ENCODE measurements around the gene ARID5B. TPM values are rescaled to one million over a fixed set of nuclear protein-coding genes. Genes with fewer than 3 reads are reported as not detected.

ARID5B gene
- total RNA-seq, 1 donor from 2014 or later, result 65.1 TPM

- H3K4me1 Mint-ChIP-seq (ENCODE audit: low read depth), result peaks cover 56% of the 10 kb centered on the region
- intact Hi-C loops (cut with micrococcal nuclease), result no loop called here
- H3K4me3 Mint-ChIP-seq, result no peak overlapping the region
- H3K27me3 Mint-ChIP-seq (ENCODE audit: insufficient read depth), result no peaks in the 10 kb centered on the region
- H3K9me3 Mint-ChIP-seq, result peaks cover 2% of the 10 kb centered on the region
- peaks cover 44% of the 10 kb centered on the region for H3K36me3 Mint-ChIP-seq (ENCODE audit: low read depth)
- no peak for DNase-seq (ENCODE audit: low spot score)
- H3K27ac Mint-ChIP-seq, result no peak overlapping the region
Observed at GRCh38 chr10:62016623-62017490, 115.4 kb downstream of the ARID5B start.

GRCh38 chr10:62017491-62017870 is 116.0 kb downstream of the ARID5B start:
- H3K27me3 Mint-ChIP-seq (ENCODE audit: insufficient read depth), result no peaks in the 10 kb centered on the region
- H3K27ac Mint-ChIP-seq, result peak overlapping the region; percentile 16
- no peak for DNase-seq (ENCODE audit: low spot score)
- peaks cover 39% of the 10 kb centered on the region for H3K36me3 Mint-ChIP-seq (ENCODE audit: low read depth)
- intact Hi-C loops (cut with micrococcal nuclease), result no loop called here
- peaks cover 59% of the 10 kb centered on the region for H3K4me1 Mint-ChIP-seq (ENCODE audit: low read depth)
- peaks cover 3% of the 10 kb centered on the region for H3K9me3 Mint-ChIP-seq
- no peak overlapping the region for H3K4me3 Mint-ChIP-seq

GRCh38 chr10:62018131-62018911 is 116.8 kb downstream of the ARID5B start:
- H3K27ac Mint-ChIP-seq, result peak overlapping the region; percentile 94
- peaks cover 68% of the 10 kb centered on the region for H3K4me1 Mint-ChIP-seq (ENCODE audit: low read depth)
- intact Hi-C loops (cut with micrococcal nuclease), result no loop called here
- H3K4me3 Mint-ChIP-seq, result peak overlapping the region; percentile 4
- H3K9me3 Mint-ChIP-seq, result peaks cover 11% of the 10 kb centered on the region
- peaks cover 46% of the 10 kb centered on the region for H3K36me3 Mint-ChIP-seq (ENCODE audit: low read depth)
- no peaks in the 10 kb centered on the region for H3K27me3 Mint-ChIP-seq (ENCODE audit: insufficient read depth)
- no peak for DNase-seq (ENCODE audit: low spot score)

GRCh38 chr10:62019013-62019684 is 117.7 kb downstream of the ARID5B start:
- Mint-ChIP-seq H3K27ac (peak overlapping the region; percentile 94), H3K9me3 (peaks cover 13% of the 10 kb centered on the region), H3K4me1 (ENCODE audit: low read depth) (peaks cover 68% of the 10 kb centered on the region), H3K27me3 (ENCODE audit: insufficient read depth) (no peaks in the 10 kb centered on the region), H3K4me3 (peak overlapping the region; percentile 61), H3K36me3 (ENCODE audit: low read depth) (peaks cover 45% of the 10 kb centered on the region)
- no peak for DNase-seq (ENCODE audit: low spot score)
- intact Hi-C loops (cut with micrococcal nuclease), result no loop called here

- Mint-ChIP-seq H3K9me3 (peaks cover 13% of the 10 kb centered on the region), H3K27me3 (ENCODE audit: insufficient read depth) (no peaks in the 10 kb centered on the region), H3K27ac (peak overlapping the region; percentile 94), H3K36me3 (ENCODE audit: low read depth) (peaks cover 45% of the 10 kb centered on the region), H3K4me1 (ENCODE audit: low read depth) (peaks cover 66% of the 10 kb centered on the region), H3K4me3 (peak overlapping the region; percentile 61)
- intact Hi-C loops (cut with micrococcal nuclease), result loop anchor here (1.0 kb wide), 4 partner anchors 26 to 77 kb away; no protein-coding TSS in a partner anchor
- no peak for DNase-seq (ENCODE audit: low spot score)
Observed at GRCh38 chr10:62019685-62020359, 118.3 kb downstream of the ARID5B start.

GRCh38 chr10:62021128-62021665 is 119.7 kb downstream of the ARID5B start:
- H3K9me3 Mint-ChIP-seq, result peaks cover 13% of the 10 kb centered on the region
- no peak overlapping the region for H3K4me3 Mint-ChIP-seq
- H3K27ac Mint-ChIP-seq, result no peak overlapping the region
- no peaks in the 10 kb centered on the region for H3K27me3 Mint-ChIP-seq (ENCODE audit: insufficient read depth)
- no peak for DNase-seq (ENCODE audit: low spot score)
- peaks cover 54% of the 10 kb centered on the region for H3K36me3 Mint-ChIP-seq (ENCODE audit: low read depth)
- peaks cover 75% of the 10 kb centered on the region for H3K4me1 Mint-ChIP-seq (ENCODE audit: low read depth)
- intact Hi-C loops (cut with micrococcal nuclease), result no loop called here

- H3K9me3 Mint-ChIP-seq, result peaks cover 13% of the 10 kb centered on the region
- peaks cover 52% of the 10 kb centered on the region for H3K36me3 Mint-ChIP-seq (ENCODE audit: low read depth)
Observed at GRCh38 chr10:62021978-62022802, 120.7 kb downstream of the ARID5B start.

GRCh38 chr10:62022830-62023229 is 121.3 kb downstream of the ARID5B start:
- H3K9me3 Mint-ChIP-seq, result peaks cover 13% of the 10 kb centered on the region
- H3K27me3 Mint-ChIP-seq (ENCODE audit: insufficient read depth), result no peaks in the 10 kb centered on the region
- H3K4me1 Mint-ChIP-seq (ENCODE audit: low read depth), result peaks cover 77% of the 10 kb centered on the region
- intact Hi-C loops (cut with micrococcal nuclease), result no loop called here
- peaks cover 52% of the 10 kb centered on the region for H3K36me3 Mint-ChIP-seq (ENCODE audit: low read depth)
- peak overlapping the region; percentile 87 for H3K27ac Mint-ChIP-seq
- H3K4me3 Mint-ChIP-seq, result peak overlapping the region; percentile 15
- DNase-seq (ENCODE audit: low spot score), result no peak

More at GRCh38 chr10:62021978-62022802, 120.7 kb downstream of the ARID5B start:
- H3K27me3 Mint-ChIP-seq (ENCODE audit: insufficient read depth), result no peaks in the 10 kb centered on the region
- DNase-seq (ENCODE audit: low spot score), result no peak
- intact Hi-C loops (cut with micrococcal nuclease), result no loop called here
- H3K27ac Mint-ChIP-seq, result peak overlapping the region; percentile 87
- peaks cover 77% of the 10 kb centered on the region for H3K4me1 Mint-ChIP-seq (ENCODE audit: low read depth)
- peak overlapping the region; percentile 15 for H3K4me3 Mint-ChIP-seq

GRCh38 chr10:62023329-62023728 is 121.8 kb downstream of the ARID5B start:
- Mint-ChIP-seq H3K27ac (peak overlapping the region; percentile 87), H3K36me3 (ENCODE audit: low read depth) (peaks cover 52% of the 10 kb centered on the region), H3K9me3 (peaks cover 13% of the 10 kb centered on the region), H3K4me3 (no peak overlapping the region), H3K4me1 (ENCODE audit: low read depth) (peaks cover 77% of the 10 kb centered on the region), H3K27me3 (ENCODE audit: insufficient read depth) (no peaks in the 10 kb centered on the region)
- DNase-seq (ENCODE audit: low spot score), result no peak
- intact Hi-C loops (cut with micrococcal nuclease), result no loop called here

- intact Hi-C loops (cut with micrococcal nuclease), result no loop called here
- no peak overlapping the region for H3K27ac Mint-ChIP-seq
Observed at GRCh38 chr10:62024026-62024701, 122.7 kb downstream of the ARID5B start.

GRCh38 chr10:62025134-62025794 is 123.8 kb downstream of the ARID5B start:
- Mint-ChIP-seq H3K9me3 (peaks cover 10% of the 10 kb centered on the region), H3K27me3 (ENCODE audit: insufficient read depth) (no peaks in the 10 kb centered on the region), H3K27ac (no peak overlapping the region), H3K4me1 (ENCODE audit: low read depth) (peaks cover 76% of the 10 kb centered on the region), H3K36me3 (ENCODE audit: low read depth) (peaks cover 51% of the 10 kb centered on the region), H3K4me3 (no peak overlapping the region)
- no peak for DNase-seq (ENCODE audit: low spot score)
- intact Hi-C loops (cut with micrococcal nuclease), result no loop called here

More at GRCh38 chr10:62024026-62024701, 122.7 kb downstream of the ARID5B start:
- DNase-seq (ENCODE audit: low spot score), result no peak
- H3K36me3 Mint-ChIP-seq (ENCODE audit: low read depth), result peaks cover 49% of the 10 kb centered on the region
- peaks cover 13% of the 10 kb centered on the region for H3K9me3 Mint-ChIP-seq
- H3K4me3 Mint-ChIP-seq, result no peak overlapping the region
- peaks cover 76% of the 10 kb centered on the region for H3K4me1 Mint-ChIP-seq (ENCODE audit: low read depth)
- H3K27me3 Mint-ChIP-seq (ENCODE audit: insufficient read depth), result no peaks in the 10 kb centered on the region

All from activated T-helper 1 cell treated with anti-CD3 and anti-CD28 coated beads, Interleukin-12 subunit alpha, Interleukin-12 subunit beta, Interleukin-2, Interleukin-4 antibody, amounts not matched to agents 30 ng/mL and 10 ng/mL and 1 ng/mL, durations not matched to agents 14 hours and 24 hours and 36 hours (primary cell).